NCI-H128 (cell line): Measurements from ENCODE around the gene WDPCP.
"Not testable (repeated sequence)": the region's sequence is repeated elsewhere in the genome, so short reads cannot be mapped to it uniquely, and the experiment has no call there.

ENCODE experiments used
- DNase-seq: peaks from one replicate; lab custom pipeline; 2025; ENCODE audit not compliant: unreplicated experiment; lab: John Stamatoyannopoulos, UW

The WDPCP gene

GRCh38 chr2:63469313-63469712, 119.0 kb downstream of the WDPCP start:
- not testable (repeated sequence) for DNase-seq

- DNase-seq = no peak
These were observed 122.6 kb downstream of the WDPCP start for GRCh38 chr2:63465633-63466032.

- DNase-seq = no peak
These were observed 125.1 kb downstream of the WDPCP start for GRCh38 chr2:63463142-63463541.

GRCh38 chr2:63446658-63447057, 141.6 kb downstream of the WDPCP start:
- no peak for DNase-seq

- DNase-seq = no peak
These were observed 143.6 kb downstream of the WDPCP start for GRCh38 chr2:63444565-63445288.

- no peak for DNase-seq
These were observed 147.7 kb downstream of the WDPCP start for GRCh38 chr2:63440612-63441011.

- no peak for DNase-seq
These were observed 150.1 kb downstream of the WDPCP start for GRCh38 chr2:63438181-63438580.

- DNase-seq = no peak
These were observed 151.8 kb downstream of the WDPCP start for GRCh38 chr2:63436488-63436887.

- DNase-seq = no peak
These were observed 153.2 kb downstream of the WDPCP start for GRCh38 chr2:63435070-63435469.

- DNase-seq = no peak
These were observed 154.0 kb downstream of the WDPCP start for GRCh38 chr2:63434024-63435001.

GRCh38 chr2:63432373-63432772, 155.9 kb downstream of the WDPCP start:
- no peak for DNase-seq

- DNase-seq = no peak
These were observed 162.7 kb downstream of the WDPCP start for GRCh38 chr2:63425606-63426005.

- DNase-seq = no peak
These were observed 163.2 kb downstream of the WDPCP start for GRCh38 chr2:63425079-63425416.

GRCh38 chr2:63424329-63425078, 163.8 kb downstream of the WDPCP start:
- no peak for DNase-seq

GRCh38 chr2:63422556-63422955, 165.7 kb downstream of the WDPCP start:
- DNase-seq = no peak

GRCh38 chr2:63408530-63408929, 179.7 kb downstream of the WDPCP start:
- DNase-seq = no peak

GRCh38 chr2:63406641-63407040, 181.6 kb downstream of the WDPCP start:
- DNase-seq = no peak

GRCh38 chr2:63403820-63404219, 184.5 kb downstream of the WDPCP start:
- DNase-seq = no peak

GRCh38 chr2:63402889-63403288, 185.4 kb downstream of the WDPCP start:
- not testable (repeated sequence) for DNase-seq

GRCh38 chr2:63399156-63399555, 189.1 kb downstream of the WDPCP start:
- no peak for DNase-seq

GRCh38 chr2:63379451-63379850, 208.8 kb downstream of the WDPCP start:
- DNase-seq = no peak
